ENCODE measurements around the gene FTCD.
A peak's percentile ranks its signal among the peaks of the same experiment; 100 is the strongest.

- no peak for TF ChIP-seq TCF12 (IDR thresholded peaks at IDR 0.05; ENCODE audit: low read depth)
- no peak for TF ChIP-seq CREB1 (IDR thresholded peaks at IDR 0.05; ENCODE audit: low read depth)
- peak; percentile 62 for TF ChIP-seq RAD21 (IDR thresholded peaks at IDR 0.05; ENCODE audit: low read depth)
- TF ChIP-seq CEBPB (IDR thresholded peaks at IDR 0.05), result no peak
- no peak for TF ChIP-seq REST (IDR thresholded peaks at IDR 0.05; ENCODE audit: low read depth)
- no peak for TF ChIP-seq EP300 (IDR thresholded peaks at IDR 0.05; ENCODE audit: borderline replicate concordance)
- TF ChIP-seq EGR1 (IDR thresholded peaks at IDR 0.05), result no peak
- TF ChIP-seq MAX (IDR thresholded peaks at IDR 0.05), result no peak
- TF ChIP-seq YY1 (IDR thresholded peaks at IDR 0.05; ENCODE audit: low read depth), result no peak
- no peak for TF ChIP-seq TAF1 (IDR thresholded peaks at IDR 0.05; ENCODE audit: low read depth)
- no peak for TF ChIP-seq FOXM1 (IDR thresholded peaks at IDR 0.05; ENCODE audit: borderline replicate concordance, low read depth)
- 0 out of 2 replicates have a peak, but pooled peaks have one; percentile 9 for TF ChIP-seq TEAD4 (IDR thresholded peaks at IDR 0.05)
- TF ChIP-seq NFIC (IDR thresholded peaks at IDR 0.05), result no peak
Observed at GRCh38 chr21:46153247-46154154, 1.9 kb downstream of the FTCD start.
